K562 (cell line): ENCODE measurements around the gene CTAGE1. TPM values are rescaled to one million over a fixed set of nuclear protein-coding genes. Genes with fewer than 3 reads are reported as not detected.

ENCODE experiments used
- EGR1 ChIP-seq: fragments of 450-650 bp; conservative IDR thresholded peaks from 2 replicates; pipeline ENCODE4 v1.6.1; 2017; ENCODE audit warnings: mild to moderate bottlenecking
- ETV1 ChIP-seq: fragments of 450-650 bp; conservative IDR thresholded peaks from 2 replicates; pipeline ENCODE4 v1.6.1; 2016; ENCODE audit warnings: missing genetic modification characterization, control low read depth, low read depth, missing compliant biosample characterization
- HDAC6 ChIP-seq: IDR thresholded peaks from 2 replicates; pipeline ENCODE4 v1.6.1; 2012; ENCODE audit warnings: low read depth, mild to moderate bottlenecking, control low read depth, inconsistent platforms, low read length, moderate library complexity
- HNRNPLL ChIP-seq: fragments of 200-400 bp; formaldehyde crosslinking; IDR thresholded peaks from 2 replicates; pipeline ENCODE4 v1.6.1; 2017; ENCODE audit warnings: low read length, low read depth, mild to moderate bottlenecking; ENCODE audit not compliant: poor library complexity, severe bottlenecking
- MCM7 ChIP-seq, 2 experiments: fragments of 450-650 bp; IDR thresholded peaks; 2 replicates each; pipeline ENCODE4 v1.6.1; 2016 to 2018
- MEF2A ChIP-seq: IDR thresholded peaks from 2 replicates; pipeline ENCODE4 v1.6.1; 2011; ENCODE audit warnings: low read depth, mild to moderate bottlenecking, low read length, moderate library complexity; ENCODE audit not compliant: control insufficient read depth
- MTA2 ChIP-seq: fragments of 450-650 bp; IDR thresholded peaks from 2 replicates; pipeline ENCODE4 v1.6.1; 2016; ENCODE audit warnings: low read depth
- NCOA4 ChIP-seq: fragments of 450-650 bp; IDR thresholded peaks from 2 replicates; pipeline ENCODE4 v1.6.1; 2018; ENCODE audit warnings: mild to moderate bottlenecking; ENCODE audit not compliant: partially characterized antibody
- NR4A1 ChIP-seq, 2 experiments: fragments of 250-450 bp in 1 of 2; fragments of 450-650 bp in 1 of 2; sonication (Bioruptor Pico) in 1 of 2; IDR thresholded peaks; 2 replicates each; pipeline versions ENCODE4 v1.4.0 to v1.6.1; 2016 to 2020; ENCODE audit warnings: mild to moderate bottlenecking in 2 of 2, missing compliant biosample characterization in 1 of 2, missing genetic modification characterization in 1 of 2, moderate library complexity in 1 of 2
- PHTF2 ChIP-seq: fragments of 250-450 bp; sonication (Bioruptor Pico); IDR thresholded peaks from 2 replicates; pipeline ENCODE4 v1.5.0; 2021; ENCODE audit warnings: mild to moderate bottlenecking
- RBM22 ChIP-seq: fragments of 200-400 bp; formaldehyde crosslinking; IDR thresholded peaks from 2 replicates; pipeline ENCODE4 v1.6.1; 2018; ENCODE audit warnings: low read length, low read depth; ENCODE audit not compliant: poor library complexity, severe bottlenecking
- ZNF184 ChIP-seq: sonication (generic); formaldehyde crosslinking; IDR thresholded peaks from 2 replicates; pipeline ENCODE4 v1.5.0; 2020; ENCODE audit warnings: missing genetic modification reagents
- ZNF311 ChIP-seq: fragments of 250-450 bp; sonication (Bioruptor Pico); IDR thresholded peaks from 2 replicates; pipeline ENCODE4 v1.4.0; 2020; ENCODE audit warnings: mild to moderate bottlenecking, moderate library complexity
- ZNF316 ChIP-seq: fragments of 450-650 bp; IDR thresholded peaks from 2 replicates; pipeline ENCODE4 v1.6.1; 2016
- ZNF785 ChIP-seq: fragments of 250-450 bp; sonication (Bioruptor Pico); IDR thresholded peaks from 2 replicates; pipeline ENCODE4 v1.4.0; 2020; ENCODE audit warnings: mild to moderate bottlenecking
- polyA plus RNA-seq, 8 experiments: library from polyadenylated mRNA; depleted of rRNA in 4 of 8; stranded (reverse) in 5 of 8; unstranded in 3 of 8; fragments of >200 nt; fragmentation: Nextera tagmentation in 2 of 8; fragmentation: Illumina TruSeq in 1 of 8; extraction: Ambion mirVana in 2 of 8; extraction: Trizol in 1 of 8; gene quantifications; 2 replicates each; pipeline versions ENCODE4 v1.2.1 to v1.2.3, GENCODE V29; 2011 to 2014; ENCODE audit warnings: inconsistent platforms in 1 of 8, missing spikeins in 1 of 8
- total RNA-seq, 7 experiments: library from RNA; depleted of rRNA in 6 of 7; stranded (reverse); fragments of >200 nt in 6 of 7; fragmentation: Illumina TruSeq in 2 of 7; extraction: Trizol in 2 of 7; gene quantifications; 2 replicates each; pipeline versions ENCODE4 v1.2.1 to v1.2.3, GENCODE V29; 2011 to 2021; ENCODE audit warnings: low replicate concordance in 1 of 7
- TF ChIP-seq, protein P1 (sequence below): fragments of 450-650 bp; formaldehyde crosslinking; IDR thresholded peaks from 2 replicates; pipeline ENCODE4 v1.4.0; 2020; ENCODE audit warnings: mild to moderate bottlenecking, mixed read lengths
- TF ChIP-seq, protein P2 (sequence below): fragments of 450-650 bp; IDR thresholded peaks from 2 replicates; pipeline ENCODE4 v1.6.1; 2016; ENCODE audit warnings: low read depth, mild to moderate bottlenecking, moderate library complexity
- TF ChIP-seq, protein P3 (sequence below): fragments of 450-650 bp; IDR thresholded peaks from one replicate; pipeline ENCODE4 v1.6.1; 2018; ENCODE audit warnings: mild to moderate bottlenecking, moderate library complexity; ENCODE audit not compliant: partially characterized antibody
- TF ChIP-seq, protein P4 (sequence below), 2 experiments: fragments of 450-650 bp in 1 of 2; sonication (generic) in 1 of 2; formaldehyde crosslinking; conservative IDR thresholded peaks; 2 replicates each; pipeline versions ENCODE4 v1.4.0 to v1.8.1; 2020 to 2022; ENCODE audit warnings: mild to moderate bottlenecking in 1 of 2, missing genetic modification reagents in 1 of 2
- TF ChIP-seq, protein P5 (sequence below): sonication (generic); formaldehyde crosslinking; IDR thresholded peaks from 2 replicates; pipeline ENCODE4 v1.8.1; 2023; ENCODE audit warnings: mild to moderate bottlenecking, missing genetic modification reagents

The CTAGE1 gene
- total and polyA plus RNA-seq, 9 of the 15 experiments (the other 6 are each of a cell fraction or from before 2014, with no cell fraction given) = not detected

DNA sequence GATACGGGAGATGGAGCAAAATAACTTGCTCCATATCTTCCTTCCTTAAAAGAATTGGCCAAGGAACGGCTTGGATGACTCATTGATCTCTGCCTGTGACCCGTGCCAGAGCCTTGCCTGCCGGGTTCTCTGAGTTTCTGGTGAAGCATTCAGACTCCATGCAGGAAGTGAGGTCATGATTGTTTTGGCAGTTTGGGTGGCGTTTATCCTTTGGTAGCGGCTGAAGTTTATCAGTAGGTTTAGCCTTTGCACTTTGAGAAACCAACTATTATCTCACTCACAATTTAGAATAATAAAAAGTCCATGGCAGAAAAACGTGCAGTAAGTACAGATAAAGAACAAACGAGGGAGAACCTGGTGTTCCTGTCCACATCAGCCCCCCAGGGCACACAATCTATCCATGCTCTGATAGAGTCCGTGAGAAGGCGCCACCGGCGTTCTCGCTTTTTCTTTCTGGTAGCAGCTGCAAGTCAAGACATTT lies 15.0 kb upstream of the CTAGE1 start (continued):
- TF ChIP-seq HNRNPLL (no peak), MEF2A (no peak), MCM7 (IDR thresholded peaks at IDR 0.05) (no peak), RBM22 (no peak), NR4A1 (CRISPR knock-in tag; IDR thresholded peaks at IDR 0.05) (no peak), NR4A1 (tag; IDR thresholded peaks at IDR 0.05) (no peak), NCOA4 (no peak), ETV1 (tag) (peak; percentile 59; the same call in 1 of the 2 replicates), EGR1 (no peak), ZNF316 (no peak), ZNF184 (CRISPR knock-in tag) (no peak), PHTF2 (CRISPR knock-in tag) (no peak), HDAC6 (no peak), MTA2 (no peak), ZNF311 (CRISPR knock-in tag) (no peak), ZNF785 (CRISPR knock-in tag) (no peak)
- TF ChIP-seq, protein P1, sequence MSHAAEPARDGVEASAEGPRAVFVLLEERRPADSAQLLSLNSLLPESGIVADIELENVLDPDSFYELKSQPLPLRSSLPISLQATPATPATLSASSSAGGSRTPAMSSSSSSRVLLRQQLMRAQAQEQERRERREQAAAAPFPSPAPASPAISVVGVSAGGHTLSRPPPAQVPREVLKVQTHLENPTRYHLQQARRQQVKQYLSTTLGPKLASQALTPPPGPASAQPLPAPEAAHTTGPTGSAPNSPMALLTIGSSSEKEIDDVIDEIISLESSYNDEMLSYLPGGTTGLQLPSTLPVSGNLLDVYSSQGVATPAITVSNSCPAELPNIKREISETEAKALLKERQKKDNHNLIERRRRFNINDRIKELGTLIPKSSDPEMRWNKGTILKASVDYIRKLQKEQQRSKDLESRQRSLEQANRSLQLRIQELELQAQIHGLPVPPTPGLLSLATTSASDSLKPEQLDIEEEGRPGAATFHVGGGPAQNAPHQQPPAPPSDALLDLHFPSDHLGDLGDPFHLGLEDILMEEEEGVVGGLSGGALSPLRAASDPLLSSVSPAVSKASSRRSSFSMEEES (CRISPR knock-in tag) = no peak
- TF ChIP-seq, protein P2, sequence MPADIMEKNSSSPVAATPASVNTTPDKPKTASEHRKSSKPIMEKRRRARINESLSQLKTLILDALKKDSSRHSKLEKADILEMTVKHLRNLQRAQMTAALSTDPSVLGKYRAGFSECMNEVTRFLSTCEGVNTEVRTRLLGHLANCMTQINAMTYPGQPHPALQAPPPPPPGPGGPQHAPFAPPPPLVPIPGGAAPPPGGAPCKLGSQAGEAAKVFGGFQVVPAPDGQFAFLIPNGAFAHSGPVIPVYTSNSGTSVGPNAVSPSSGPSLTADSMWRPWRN = no peak
- TF ChIP-seq, protein P3, sequence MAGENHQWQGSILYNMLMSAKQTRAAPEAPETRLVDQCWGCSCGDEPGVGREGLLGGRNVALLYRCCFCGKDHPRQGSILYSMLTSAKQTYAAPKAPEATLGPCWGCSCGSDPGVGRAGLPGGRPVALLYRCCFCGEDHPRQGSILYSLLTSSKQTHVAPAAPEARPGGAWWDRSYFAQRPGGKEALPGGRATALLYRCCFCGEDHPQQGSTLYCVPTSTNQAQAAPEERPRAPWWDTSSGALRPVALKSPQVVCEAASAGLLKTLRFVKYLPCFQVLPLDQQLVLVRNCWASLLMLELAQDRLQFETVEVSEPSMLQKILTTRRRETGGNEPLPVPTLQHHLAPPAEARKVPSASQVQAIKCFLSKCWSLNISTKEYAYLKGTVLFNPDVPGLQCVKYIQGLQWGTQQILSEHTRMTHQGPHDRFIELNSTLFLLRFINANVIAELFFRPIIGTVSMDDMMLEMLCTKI = no peak
- TF ChIP-seq, protein P4, sequence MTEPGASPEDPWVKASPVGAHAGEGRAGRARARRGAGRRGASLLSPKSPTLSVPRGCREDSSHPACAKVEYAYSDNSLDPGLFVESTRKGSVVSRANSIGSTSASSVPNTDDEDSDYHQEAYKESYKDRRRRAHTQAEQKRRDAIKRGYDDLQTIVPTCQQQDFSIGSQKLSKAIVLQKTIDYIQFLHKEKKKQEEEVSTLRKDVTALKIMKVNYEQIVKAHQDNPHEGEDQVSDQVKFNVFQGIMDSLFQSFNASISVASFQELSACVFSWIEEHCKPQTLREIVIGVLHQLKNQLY (CRISPR knock-in tag; conservative IDR thresholded peaks at IDR 0.05) = no peak
- TF ChIP-seq, protein P5, sequence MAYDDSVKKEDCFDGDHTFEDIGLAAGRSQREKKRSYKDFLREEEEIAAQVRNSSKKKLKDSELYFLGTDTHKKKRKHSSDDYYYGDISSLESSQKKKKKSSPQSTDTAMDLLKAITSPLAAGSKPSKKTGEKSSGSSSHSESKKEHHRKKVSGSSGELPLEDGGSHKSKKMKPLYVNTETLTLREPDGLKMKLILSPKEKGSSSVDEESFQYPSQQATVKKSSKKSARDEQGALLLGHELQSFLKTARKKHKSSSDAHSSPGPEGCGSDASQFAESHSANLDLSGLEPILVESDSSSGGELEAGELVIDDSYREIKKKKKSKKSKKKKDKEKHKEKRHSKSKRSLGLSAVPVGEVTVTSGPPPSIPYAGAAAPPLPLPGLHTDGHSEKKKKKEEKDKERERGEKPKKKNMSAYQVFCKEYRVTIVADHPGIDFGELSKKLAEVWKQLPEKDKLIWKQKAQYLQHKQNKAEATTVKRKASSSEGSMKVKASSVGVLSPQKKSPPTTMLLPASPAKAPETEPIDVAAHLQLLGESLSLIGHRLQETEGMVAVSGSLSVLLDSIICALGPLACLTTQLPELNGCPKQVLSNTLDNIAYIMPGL (CRISPR knock-in tag) = no peak
